ENCODE data around the gene C13orf46. TPM values are rescaled to one million over a fixed set of nuclear protein-coding genes. Genes with fewer than 3 reads are reported as not detected.

Gene C13orf46
- total RNA-seq, 1 donor from 2014 or later, result 0.33 TPM

DNA sequence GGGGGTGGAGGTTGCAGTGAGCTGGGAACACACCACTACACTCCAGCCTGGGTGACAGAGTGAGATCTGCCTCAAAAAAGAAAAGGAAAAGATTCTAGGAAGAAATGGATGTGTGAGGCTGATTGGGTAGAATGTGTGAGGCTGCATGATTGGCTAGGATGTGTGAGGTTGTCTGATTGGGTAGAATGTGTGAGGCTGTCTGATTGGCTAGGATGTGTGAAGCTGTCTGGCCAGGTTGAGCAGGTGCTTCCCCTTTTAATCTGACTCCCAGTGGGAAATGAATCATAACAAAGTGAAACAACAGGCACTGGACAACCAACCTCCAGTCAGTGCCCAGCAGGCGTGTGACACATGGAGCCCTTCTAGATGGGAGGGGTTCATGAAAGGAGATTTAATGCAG, 14.7 kb downstream of the C13orf46 start:
- no peaks in the 10 kb centered on the region for H3K36me3 ChIP-seq
- TF ChIP-seq, protein P1, sequence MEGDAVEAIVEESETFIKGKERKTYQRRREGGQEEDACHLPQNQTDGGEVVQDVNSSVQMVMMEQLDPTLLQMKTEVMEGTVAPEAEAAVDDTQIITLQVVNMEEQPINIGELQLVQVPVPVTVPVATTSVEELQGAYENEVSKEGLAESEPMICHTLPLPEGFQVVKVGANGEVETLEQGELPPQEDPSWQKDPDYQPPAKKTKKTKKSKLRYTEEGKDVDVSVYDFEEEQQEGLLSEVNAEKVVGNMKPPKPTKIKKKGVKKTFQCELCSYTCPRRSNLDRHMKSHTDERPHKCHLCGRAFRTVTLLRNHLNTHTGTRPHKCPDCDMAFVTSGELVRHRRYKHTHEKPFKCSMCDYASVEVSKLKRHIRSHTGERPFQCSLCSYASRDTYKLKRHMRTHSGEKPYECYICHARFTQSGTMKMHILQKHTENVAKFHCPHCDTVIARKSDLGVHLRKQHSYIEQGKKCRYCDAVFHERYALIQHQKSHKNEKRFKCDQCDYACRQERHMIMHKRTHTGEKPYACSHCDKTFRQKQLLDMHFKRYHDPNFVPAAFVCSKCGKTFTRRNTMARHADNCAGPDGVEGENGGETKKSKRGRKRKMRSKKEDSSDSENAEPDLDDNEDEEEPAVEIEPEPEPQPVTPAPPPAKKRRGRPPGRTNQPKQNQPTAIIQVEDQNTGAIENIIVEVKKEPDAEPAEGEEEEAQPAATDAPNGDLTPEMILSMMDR (IDR thresholded peaks at IDR 0.05; ENCODE audit: borderline replicate concordance), result no peak
- no peak for DNase-seq

DNA sequence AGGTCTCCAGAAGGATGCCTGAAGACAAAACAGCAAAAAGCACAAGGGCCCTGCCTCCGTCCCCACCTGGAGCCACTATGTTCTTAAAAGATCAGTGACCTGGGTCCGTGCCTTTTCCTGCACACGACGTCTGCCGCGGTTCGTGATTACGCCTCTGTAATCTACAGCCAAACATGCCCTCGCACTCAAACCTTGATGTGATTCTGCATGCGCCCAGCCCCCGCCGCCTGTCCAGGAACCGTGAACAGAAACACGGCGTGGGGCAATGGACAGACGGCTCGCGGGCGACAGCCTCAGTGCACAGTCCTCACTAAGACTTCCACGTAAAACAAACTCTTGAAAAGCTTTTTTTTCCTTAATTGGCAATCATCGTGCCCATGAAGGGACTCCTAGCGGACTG, 15.5 kb downstream of the C13orf46 start:
- no peak overlapping the region for H3K4me3 ChIP-seq
- H3K4me1 ChIP-seq, result no peaks in the 10 kb centered on the region
- H3K27ac ChIP-seq (replicated peaks), result no peak overlapping the region
- peaks cover 16% of the 10 kb centered on the region for H3K9me3 ChIP-seq (replicated peaks)
- TF ChIP-seq, protein P1 (IDR thresholded peaks at IDR 0.05; ENCODE audit: borderline replicate concordance), result no peak
- no peaks in the 10 kb centered on the region for H3K27me3 ChIP-seq (ENCODE audit: low read depth)
- intact Hi-C loops (cut with micrococcal nuclease), result no loop called here
- H3K36me3 ChIP-seq, result no peaks in the 10 kb centered on the region
- no peak for DNase-seq

More for the DNA sequence above, 14.7 kb downstream of the C13orf46 start:
- Histone ChIP-seq H3K9me3 (replicated peaks) (peaks cover 16% of the 10 kb centered on the region), H3K27ac (replicated peaks) (no peak overlapping the region), H3K4me1 (no peaks in the 10 kb centered on the region), H3K4me3 (no peak overlapping the region), H3K27me3 (ENCODE audit: low read depth) (no peaks in the 10 kb centered on the region)
- intact Hi-C loops (cut with micrococcal nuclease), result no loop called here

DNA sequence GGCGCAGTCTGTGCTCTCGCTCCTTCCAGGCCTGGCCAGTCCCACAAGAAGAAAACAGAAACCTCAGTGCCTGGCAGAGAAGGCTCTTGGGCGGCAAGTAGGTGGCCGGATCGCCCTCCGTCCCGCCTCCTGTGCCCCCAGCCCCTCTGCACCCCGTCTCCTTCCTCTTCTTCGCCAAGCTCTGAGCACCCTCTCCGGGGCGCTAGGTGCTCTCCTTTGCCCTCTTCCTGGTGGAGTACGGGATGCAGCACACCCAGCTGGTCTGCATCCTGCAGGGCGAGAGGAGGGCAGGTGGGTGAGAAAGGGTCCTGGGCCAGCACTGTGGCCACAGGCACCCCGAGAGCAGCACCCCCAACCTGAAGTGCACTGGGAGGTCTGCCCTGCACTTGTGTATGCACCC, 17.3 kb downstream of the C13orf46 start:
- no peak overlapping the region for H3K4me3 ChIP-seq
- H3K4me1 ChIP-seq, result peaks cover under 1% of the 10 kb centered on the region
- no peak overlapping the region for H3K27ac ChIP-seq (replicated peaks)
- H3K36me3 ChIP-seq, result no peaks in the 10 kb centered on the region
- no peak for DNase-seq
- H3K27me3 ChIP-seq (ENCODE audit: low read depth), result no peaks in the 10 kb centered on the region
- intact Hi-C loops (cut with micrococcal nuclease), result no loop called here
- peaks cover 16% of the 10 kb centered on the region for H3K9me3 ChIP-seq (replicated peaks)
- TF ChIP-seq, protein P1 (IDR thresholded peaks at IDR 0.05; ENCODE audit: borderline replicate concordance), result no peak

DNA sequence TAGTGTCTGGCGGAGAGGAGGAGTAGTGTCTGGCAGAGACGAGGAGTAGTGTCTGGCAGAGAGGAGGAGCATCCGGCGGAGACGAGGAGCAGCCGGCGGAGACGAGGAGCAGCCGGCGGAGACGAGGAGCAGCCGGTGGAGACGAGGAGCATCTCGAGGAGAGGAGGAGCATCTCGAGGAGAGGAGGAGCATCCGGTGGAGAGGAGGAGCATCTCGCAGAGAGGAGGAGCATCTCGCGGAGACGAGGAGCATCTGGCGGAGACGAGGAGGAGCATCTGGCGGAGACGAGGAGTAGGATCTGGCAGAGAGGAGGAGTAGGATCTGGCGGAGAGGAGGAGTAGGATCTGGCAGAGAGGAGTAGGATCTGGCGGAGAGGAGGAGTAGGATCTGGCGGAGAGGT, 18.2 kb downstream of the C13orf46 start:
- no peak for DNase-seq
- Histone ChIP-seq H3K9me3 (replicated peaks) (peaks cover 16% of the 10 kb centered on the region), H3K4me3 (no peak overlapping the region), H3K36me3 (no peaks in the 10 kb centered on the region), H3K27me3 (ENCODE audit: low read depth) (no peaks in the 10 kb centered on the region), H3K27ac (replicated peaks) (no peak overlapping the region), H3K4me1 (peaks cover 9% of the 10 kb centered on the region)
- TF ChIP-seq, protein P1 (IDR thresholded peaks at IDR 0.05; ENCODE audit: borderline replicate concordance), result no peak
- intact Hi-C loops (cut with micrococcal nuclease), result no loop called here

DNA sequence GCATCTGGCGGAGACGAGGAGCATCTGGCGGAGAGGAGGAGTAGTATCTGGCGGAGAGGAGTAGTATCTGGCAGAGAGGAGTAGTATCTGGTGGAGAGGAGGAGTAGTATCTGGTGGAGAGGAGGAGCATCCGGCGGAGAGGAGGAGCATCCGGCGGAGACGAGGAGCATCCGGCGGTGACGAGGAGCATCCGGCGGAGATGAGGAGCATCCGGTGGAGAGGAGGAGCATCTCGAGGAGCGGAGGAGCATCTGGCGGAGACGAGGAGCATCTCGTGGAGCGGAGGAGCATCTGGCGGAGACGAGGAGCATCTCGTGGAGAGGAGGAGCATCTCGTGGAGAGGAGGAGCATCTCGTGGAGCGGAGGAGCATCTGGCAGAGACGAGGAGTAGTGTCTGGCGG, 18.6 kb downstream of the C13orf46 start:
- TF ChIP-seq, protein P1 (IDR thresholded peaks at IDR 0.05; ENCODE audit: borderline replicate concordance), result no peak
- no peak for DNase-seq

More for the DNA sequence above, 18.6 kb downstream of the C13orf46 start:
- Histone ChIP-seq H3K36me3 (no peaks in the 10 kb centered on the region), H3K27ac (replicated peaks) (no peak overlapping the region), H3K27me3 (ENCODE audit: low read depth) (no peaks in the 10 kb centered on the region), H3K9me3 (replicated peaks) (peaks cover 13% of the 10 kb centered on the region), H3K4me1 (peaks cover 11% of the 10 kb centered on the region), H3K4me3 (no peak overlapping the region)
- intact Hi-C loops (cut with micrococcal nuclease), result no loop called here
